Measurements from ENCODE around the gene TMEM205.

TMEM205 gene

DNA sequence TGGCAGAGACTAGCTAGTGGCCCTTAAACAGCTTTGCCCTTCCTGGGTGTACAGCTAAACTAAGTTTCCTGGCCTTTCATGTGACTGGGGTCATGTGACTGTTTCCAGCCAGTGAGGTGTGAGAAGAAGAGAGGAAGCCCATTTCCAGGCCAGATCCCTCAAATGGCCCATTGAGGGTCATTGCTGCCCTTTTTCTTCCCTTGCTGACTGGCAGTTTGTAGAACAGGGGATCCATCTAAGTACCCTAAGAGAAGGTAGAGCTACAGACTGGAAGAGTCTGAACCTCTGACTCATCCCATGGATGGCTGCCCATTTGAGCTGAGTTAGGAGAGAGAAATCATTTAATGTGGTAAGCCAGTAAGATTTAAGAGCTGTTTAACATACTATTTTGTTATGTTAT is 31.2 kb upstream of the TMEM205 start:
- peaks cover 24% of the 10 kb centered on the region for H3K36me3 Mint-ChIP-seq (ENCODE audit: low read depth)
- no peaks in the 10 kb centered on the region for H3K9me3 Mint-ChIP-seq
- H3K27me3 Mint-ChIP-seq: peaks cover 5% of the 10 kb centered on the region
- peaks cover 45% of the 10 kb centered on the region for H3K4me1 Mint-ChIP-seq (ENCODE audit: low read depth)
- peak overlapping the region; percentile 88 for H3K27ac Mint-ChIP-seq
- no peak for DNase-seq
- no peak overlapping the region for H3K4me3 Mint-ChIP-seq

DNA sequence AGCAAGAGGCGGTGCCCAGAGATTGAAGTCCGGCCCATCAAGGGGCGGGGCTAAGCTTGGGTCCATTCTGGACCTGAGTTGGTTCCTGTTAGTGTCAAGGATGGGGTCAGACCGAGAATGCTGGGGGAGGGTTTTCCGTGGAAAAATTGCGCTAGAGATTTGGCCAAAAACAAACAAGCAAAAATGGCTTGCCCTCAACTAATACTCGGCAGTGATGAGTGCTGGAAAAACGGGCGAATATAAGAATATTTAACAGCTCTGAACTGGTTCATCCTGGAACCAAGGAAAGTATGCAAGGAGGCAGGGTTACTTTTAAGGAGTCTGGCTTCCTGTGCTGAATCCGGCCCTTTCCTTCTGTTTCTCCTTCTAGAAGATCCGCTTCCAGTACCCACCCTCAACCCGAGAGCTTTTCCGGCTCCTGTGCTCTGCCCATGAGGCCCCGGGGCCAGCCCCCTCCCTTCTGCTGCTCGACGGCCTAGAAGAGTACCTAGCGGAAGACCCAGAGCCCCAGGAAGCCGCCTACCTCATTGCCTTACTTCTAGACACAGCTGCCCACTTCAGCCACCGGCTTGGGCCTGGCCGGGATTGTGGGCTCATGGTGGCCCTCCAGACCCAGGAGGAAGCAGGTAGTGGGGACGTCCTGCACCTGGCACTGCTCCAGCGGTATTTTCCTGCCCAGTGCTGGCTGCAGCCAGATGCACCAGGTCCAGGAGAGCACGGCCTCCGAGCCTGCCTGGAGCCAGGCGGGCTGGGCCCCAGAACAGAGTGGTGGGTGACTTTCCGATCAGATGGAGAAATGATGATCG is 29.3 kb upstream of the TMEM205 start:
- H3K9me3 Mint-ChIP-seq: no peaks in the 10 kb centered on the region
- no peak overlapping the region for H3K4me3 Mint-ChIP-seq
- H3K27ac Mint-ChIP-seq: no peak overlapping the region
- peaks cover 23% of the 10 kb centered on the region for H3K36me3 Mint-ChIP-seq (ENCODE audit: low read depth)
- peak; percentile 74 for DNase-seq
- no peaks in the 10 kb centered on the region for H3K27me3 Mint-ChIP-seq
- H3K4me1 Mint-ChIP-seq (ENCODE audit: low read depth): peaks cover 32% of the 10 kb centered on the region

GRCh38 chr19:11374433-11375142 is 28.5 kb upstream of the TMEM205 start, which contains the start of gene SWSAP1:
Gene SWSAP1 (plus strand): TSS chr19:11374666. CDS start chr19:11374681, 15 bp downstream.
- Mint-ChIP-seq H3K4me3 (no peak within 1 kb of the TSS), H3K27me3 (no peaks in the 10 kb centered on the region), H3K9me3 (no peaks in the 10 kb centered on the region), H3K27ac (no peak within 1 kb of the TSS), H3K4me1 (ENCODE audit: low read depth) (peaks cover 26% of the 10 kb centered on the region), H3K36me3 (ENCODE audit: low read depth) (peaks cover 24% of the 10 kb centered on the region)
- peak; percentile 98 for DNase-seq

- peaks cover 30% of the 10 kb centered on the region for H3K36me3 Mint-ChIP-seq (ENCODE audit: low read depth)
- peaks cover 26% of the 10 kb centered on the region for H3K4me1 Mint-ChIP-seq (ENCODE audit: low read depth)
- H3K4me3 Mint-ChIP-seq: no peak overlapping the region
- H3K27me3 Mint-ChIP-seq: no peaks in the 10 kb centered on the region
- DNase-seq: no peak
- no peak overlapping the region for H3K27ac Mint-ChIP-seq
- H3K9me3 Mint-ChIP-seq: no peaks in the 10 kb centered on the region
These were observed 27.9 kb upstream of the TMEM205 start for GRCh38 chr19:11373885-11374432.

DNA sequence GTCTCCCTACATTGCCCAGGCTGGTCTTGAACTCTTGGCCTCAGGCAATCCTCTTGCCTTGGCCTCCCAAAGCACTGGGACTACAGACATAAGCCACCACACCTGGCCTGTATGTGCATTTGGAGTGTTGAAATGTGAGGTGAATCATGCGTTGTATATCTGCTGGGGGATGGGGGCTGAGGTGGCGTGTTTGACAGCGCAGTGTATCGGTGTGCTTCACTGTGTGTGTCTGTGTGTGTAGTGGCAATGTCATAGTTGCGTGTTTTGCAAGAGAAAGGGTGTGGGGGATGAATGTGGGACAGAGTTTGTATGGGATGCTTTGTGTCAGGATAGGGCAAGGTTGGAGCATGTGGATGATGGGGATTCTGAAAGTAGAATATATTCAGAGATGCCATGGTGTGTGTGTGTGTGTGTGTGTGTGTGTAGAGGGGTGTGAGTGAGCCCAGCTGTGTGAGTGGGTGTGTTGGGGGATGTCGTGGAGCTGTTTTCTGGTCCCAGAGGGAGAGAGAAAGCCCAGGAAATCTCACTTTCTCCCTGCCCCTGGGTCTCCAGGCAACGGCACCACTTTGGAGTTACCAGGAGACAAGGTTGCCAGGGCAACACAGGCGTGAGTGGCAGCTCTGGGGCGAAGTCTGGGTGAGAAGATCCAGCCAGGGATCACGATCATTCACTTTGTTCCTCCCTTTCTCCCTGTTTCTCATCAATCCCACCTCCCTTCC is 27.3 kb upstream of the TMEM205 start:
- Mint-ChIP-seq H3K27ac (no peak overlapping the region), H3K27me3 (no peaks in the 10 kb centered on the region), H3K9me3 (no peaks in the 10 kb centered on the region), H3K4me1 (ENCODE audit: low read depth) (peaks cover 21% of the 10 kb centered on the region), H3K36me3 (ENCODE audit: low read depth) (peaks cover 31% of the 10 kb centered on the region), H3K4me3 (no peak overlapping the region)
- no peak for DNase-seq

DNA sequence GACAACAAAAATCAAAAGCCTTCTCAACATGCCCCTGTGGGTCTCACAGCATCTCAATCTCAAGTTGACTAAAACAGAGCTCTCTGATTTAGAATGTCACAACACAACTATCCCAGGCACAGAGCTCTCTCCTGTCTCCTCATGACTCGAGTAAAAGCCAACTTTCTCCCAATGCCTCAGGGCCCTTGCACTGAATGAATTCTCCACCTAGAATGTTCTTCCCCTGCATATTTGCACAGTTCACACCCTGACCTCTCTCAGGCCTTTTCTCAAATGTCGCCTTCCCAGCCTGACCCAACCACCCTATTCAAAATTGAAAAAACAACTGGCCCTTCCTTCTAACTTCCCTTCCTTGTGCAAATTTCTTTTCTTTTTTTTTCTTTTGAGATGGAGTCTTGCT is 24.7 kb upstream of the TMEM205 start:
- Mint-ChIP-seq H3K9me3 (no peaks in the 10 kb centered on the region), H3K27ac (no peak overlapping the region), H3K4me1 (ENCODE audit: low read depth) (peaks cover 4% of the 10 kb centered on the region), H3K27me3 (no peaks in the 10 kb centered on the region), H3K36me3 (ENCODE audit: low read depth) (peaks cover 24% of the 10 kb centered on the region), H3K4me3 (no peak overlapping the region)
- no peak for DNase-seq

GRCh38 chr19:11367528-11367927 is 21.5 kb upstream of the TMEM205 start:
- Mint-ChIP-seq H3K4me3 (no peak overlapping the region), H3K9me3 (no peaks in the 10 kb centered on the region), H3K4me1 (ENCODE audit: low read depth) (no peaks in the 10 kb centered on the region), H3K27me3 (no peaks in the 10 kb centered on the region), H3K36me3 (ENCODE audit: low read depth) (peaks cover 30% of the 10 kb centered on the region), H3K27ac (no peak overlapping the region)
- no peak for DNase-seq

DNA sequence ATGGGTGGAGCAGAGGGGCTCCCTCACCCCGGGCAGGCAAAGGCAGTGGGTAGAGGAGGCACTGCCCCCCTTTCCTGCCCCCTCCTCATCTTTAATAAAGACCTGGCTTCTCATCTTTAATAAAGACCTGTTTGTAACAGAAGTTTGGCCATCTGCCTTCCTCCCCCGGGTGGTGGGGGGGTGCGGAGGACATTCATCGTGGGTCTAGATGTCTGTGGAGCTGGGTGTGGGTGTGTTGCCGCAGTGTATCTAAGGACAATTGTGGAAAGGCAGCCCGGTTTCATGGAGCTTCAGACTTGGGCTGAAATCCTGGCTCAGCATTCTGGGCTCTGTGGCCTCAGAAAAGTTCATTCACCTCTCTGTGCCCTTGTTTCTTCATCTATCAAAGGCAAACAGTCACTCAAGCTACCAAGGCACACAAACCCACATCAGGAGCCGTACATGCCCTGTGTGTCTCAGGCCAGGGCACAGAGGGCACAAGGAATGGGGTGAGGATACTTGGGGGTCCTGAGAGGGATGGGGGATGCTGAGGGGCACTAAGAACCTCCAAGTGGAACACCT is 19.6 kb upstream of the TMEM205 start:
- no peak overlapping the region for H3K4me3 Mint-ChIP-seq
- H3K27me3 Mint-ChIP-seq: no peaks in the 10 kb centered on the region
- no peak for DNase-seq
- peaks cover 28% of the 10 kb centered on the region for H3K36me3 Mint-ChIP-seq (ENCODE audit: low read depth)
- no peaks in the 10 kb centered on the region for H3K9me3 Mint-ChIP-seq
- H3K4me1 Mint-ChIP-seq (ENCODE audit: low read depth): no peaks in the 10 kb centered on the region
- H3K27ac Mint-ChIP-seq: no peak overlapping the region

DNA sequence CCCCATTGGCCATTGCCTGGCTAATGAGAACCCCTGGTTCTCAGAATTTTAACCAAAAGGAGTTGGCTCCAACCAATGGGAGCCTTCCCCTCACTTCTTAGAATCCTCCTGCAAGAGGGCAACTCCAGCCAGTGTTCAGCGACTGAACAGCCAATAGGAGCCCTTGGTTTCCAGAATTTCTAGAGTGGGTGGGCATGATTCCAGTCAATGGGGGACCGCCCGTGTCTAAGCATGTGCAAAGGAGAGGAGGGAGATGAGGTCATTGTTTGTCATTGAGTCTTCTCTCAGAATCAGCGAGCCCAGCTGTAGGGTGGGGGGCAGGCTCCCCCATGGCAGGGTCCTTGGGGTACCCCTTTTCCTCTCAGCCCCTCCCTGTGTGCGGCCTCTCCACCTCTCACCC is 18.9 kb upstream of the TMEM205 start:
- Mint-ChIP-seq H3K9me3 (no peaks in the 10 kb centered on the region), H3K36me3 (ENCODE audit: low read depth) (peaks cover 27% of the 10 kb centered on the region), H3K4me3 (no peak overlapping the region), H3K27me3 (no peaks in the 10 kb centered on the region), H3K4me1 (ENCODE audit: low read depth) (no peaks in the 10 kb centered on the region), H3K27ac (no peak overlapping the region)
- DNase-seq: no peak

DNA sequence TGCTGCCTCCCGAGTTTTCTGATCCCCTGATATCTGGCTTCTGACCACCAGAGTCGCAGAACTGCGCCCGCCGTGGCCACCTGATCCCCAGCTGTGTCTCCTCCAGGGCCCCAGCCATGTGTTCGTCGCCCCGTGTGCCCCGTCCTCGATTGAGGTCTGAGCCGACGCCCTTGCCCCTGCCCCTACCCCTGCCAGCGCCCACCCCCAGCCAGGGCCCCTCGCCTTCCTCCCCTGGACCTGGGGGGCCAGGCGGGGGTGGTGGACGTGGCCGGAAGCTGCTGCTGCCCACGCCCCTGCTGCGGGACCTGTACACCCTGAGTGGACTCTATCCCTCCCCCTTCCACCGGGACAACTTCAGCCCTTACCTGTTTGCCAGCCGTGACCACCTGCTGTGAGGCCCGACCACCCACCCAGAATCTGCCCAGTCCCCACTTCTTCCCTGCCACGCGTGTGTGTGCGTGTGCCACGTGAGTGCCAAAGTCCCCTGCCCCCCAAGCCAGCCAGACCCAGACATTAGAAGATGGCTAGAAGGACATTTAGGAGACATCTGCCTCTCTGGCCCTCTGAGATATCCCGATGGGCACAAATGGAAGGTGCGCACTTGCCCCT is 18.3 kb upstream of the TMEM205 start:
- H3K4me1 Mint-ChIP-seq (ENCODE audit: low read depth): no peaks in the 10 kb centered on the region
- DNase-seq: no peak
- H3K27me3 Mint-ChIP-seq: no peaks in the 10 kb centered on the region
- H3K36me3 Mint-ChIP-seq (ENCODE audit: low read depth): peaks cover 24% of the 10 kb centered on the region
- no peak overlapping the region for H3K4me3 Mint-ChIP-seq
- H3K9me3 Mint-ChIP-seq: no peaks in the 10 kb centered on the region
- no peak overlapping the region for H3K27ac Mint-ChIP-seq

DNA sequence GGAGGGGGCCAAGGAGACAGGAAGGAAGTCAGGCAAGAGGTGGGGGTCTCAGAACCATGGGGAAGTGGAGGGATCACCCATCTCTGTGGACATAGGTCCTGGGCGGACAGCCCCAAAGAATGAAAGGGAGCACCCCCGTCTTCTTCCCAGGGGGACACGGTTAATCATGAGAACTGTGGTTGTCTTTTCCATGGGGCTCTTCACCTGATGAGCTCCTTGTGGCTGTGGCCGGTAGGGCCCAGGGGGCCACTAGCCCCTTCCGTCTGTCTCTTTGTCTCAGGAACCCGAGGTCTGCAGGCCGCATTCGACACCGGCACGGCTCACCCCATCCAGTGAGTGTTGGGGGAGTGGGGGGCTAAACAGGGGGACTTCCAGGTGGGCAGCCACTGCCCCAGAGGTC is 17.8 kb upstream of the TMEM205 start:
- Mint-ChIP-seq H3K36me3 (ENCODE audit: low read depth) (peaks cover 21% of the 10 kb centered on the region), H3K4me1 (ENCODE audit: low read depth) (no peaks in the 10 kb centered on the region), H3K27ac (no peak overlapping the region), H3K4me3 (no peak overlapping the region), H3K27me3 (no peaks in the 10 kb centered on the region), H3K9me3 (no peaks in the 10 kb centered on the region)
- no peak for DNase-seq

- H3K36me3 Mint-ChIP-seq (ENCODE audit: low read depth): peaks cover 10% of the 10 kb centered on the region
- H3K27ac Mint-ChIP-seq: no peak overlapping the region
- no peak overlapping the region for H3K4me3 Mint-ChIP-seq
- H3K27me3 Mint-ChIP-seq: no peaks in the 10 kb centered on the region
- H3K4me1 Mint-ChIP-seq (ENCODE audit: low read depth): no peaks in the 10 kb centered on the region
- DNase-seq: no peak
- H3K9me3 Mint-ChIP-seq: no peaks in the 10 kb centered on the region
These were observed 16.0 kb upstream of the TMEM205 start for GRCh38 chr19:11361771-11362731.

DNA sequence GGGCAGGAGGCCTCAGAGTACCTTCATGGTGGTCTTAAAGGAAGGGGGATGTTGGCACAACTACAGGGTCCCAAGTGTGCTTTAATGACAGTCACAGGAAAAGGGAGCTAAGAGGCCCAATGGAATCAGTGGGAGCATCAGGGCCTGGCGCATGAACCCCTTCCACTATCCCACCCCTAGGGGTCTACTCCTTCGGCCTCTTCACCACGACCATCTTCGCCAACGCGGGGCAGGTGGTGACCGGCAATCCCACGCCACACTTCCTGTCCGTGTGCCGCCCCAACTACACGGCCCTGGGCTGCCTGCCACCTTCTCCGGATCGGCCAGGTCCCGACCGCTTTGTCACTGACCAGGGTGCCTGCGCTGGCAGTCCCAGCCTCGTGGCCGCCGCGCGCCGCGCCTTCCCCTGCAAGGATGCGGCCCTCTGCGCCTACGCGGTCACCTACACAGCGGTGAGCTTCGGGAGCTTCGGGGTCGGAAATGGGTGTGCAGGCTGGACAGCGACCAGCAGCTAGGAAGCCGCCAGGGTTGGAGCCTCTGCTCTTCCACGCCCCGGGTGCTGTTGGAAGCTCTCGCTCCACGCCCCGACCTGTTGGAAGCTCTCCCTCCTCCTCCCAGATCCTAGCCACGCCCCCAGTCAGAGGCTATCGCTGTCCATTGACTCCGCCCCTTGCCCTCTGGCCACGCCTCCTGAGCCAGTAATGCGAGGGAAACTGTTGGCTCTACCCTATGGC is 15.1 kb upstream of the TMEM205 start:
- Mint-ChIP-seq H3K36me3 (ENCODE audit: low read depth) (peaks cover 7% of the 10 kb centered on the region), H3K4me3 (no peak overlapping the region), H3K4me1 (ENCODE audit: low read depth) (peaks cover 1% of the 10 kb centered on the region), H3K9me3 (no peaks in the 10 kb centered on the region), H3K27ac (no peak overlapping the region), H3K27me3 (peaks cover 5% of the 10 kb centered on the region)
- no peak for DNase-seq
